ENCODE results near the gene TOM1L2.

DNA sequence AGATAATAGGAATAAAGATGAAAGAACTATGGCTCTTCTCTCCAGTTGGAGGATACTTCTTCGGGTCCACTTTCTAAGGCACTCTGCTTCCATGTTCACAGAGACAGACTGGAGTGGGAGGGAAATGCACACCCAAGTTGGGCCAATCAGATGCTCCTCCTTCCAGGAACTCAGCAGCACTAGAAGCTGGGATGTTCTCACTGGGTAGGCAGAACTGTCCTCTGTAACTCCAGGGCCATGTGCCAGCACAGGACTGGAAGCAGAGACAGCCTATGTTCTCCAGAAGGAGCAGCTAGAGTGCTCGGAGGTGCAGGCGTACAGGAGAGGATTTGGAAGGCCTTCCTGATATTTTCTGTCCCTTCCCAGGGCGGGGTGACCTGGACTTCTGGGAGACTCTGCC is 85.5 kb downstream of the TOM1L2 start:
- no peak for TF ChIP-seq PKNOX1 (IDR thresholded peaks at IDR 0.05)
- no peak for TF ChIP-seq BHLHE40 (IDR thresholded peaks at IDR 0.05; ENCODE audit: borderline replicate concordance)
- TF ChIP-seq L3MBTL2 (conservative IDR thresholded peaks at IDR 0.05), result no peak
